ENCODE data around the gene MB21D2.
"Not testable (repeated sequence)": the region's sequence is repeated elsewhere in the genome, so short reads cannot be mapped to it uniquely, and the experiment has no call there.

MB21D2 gene

DNA sequence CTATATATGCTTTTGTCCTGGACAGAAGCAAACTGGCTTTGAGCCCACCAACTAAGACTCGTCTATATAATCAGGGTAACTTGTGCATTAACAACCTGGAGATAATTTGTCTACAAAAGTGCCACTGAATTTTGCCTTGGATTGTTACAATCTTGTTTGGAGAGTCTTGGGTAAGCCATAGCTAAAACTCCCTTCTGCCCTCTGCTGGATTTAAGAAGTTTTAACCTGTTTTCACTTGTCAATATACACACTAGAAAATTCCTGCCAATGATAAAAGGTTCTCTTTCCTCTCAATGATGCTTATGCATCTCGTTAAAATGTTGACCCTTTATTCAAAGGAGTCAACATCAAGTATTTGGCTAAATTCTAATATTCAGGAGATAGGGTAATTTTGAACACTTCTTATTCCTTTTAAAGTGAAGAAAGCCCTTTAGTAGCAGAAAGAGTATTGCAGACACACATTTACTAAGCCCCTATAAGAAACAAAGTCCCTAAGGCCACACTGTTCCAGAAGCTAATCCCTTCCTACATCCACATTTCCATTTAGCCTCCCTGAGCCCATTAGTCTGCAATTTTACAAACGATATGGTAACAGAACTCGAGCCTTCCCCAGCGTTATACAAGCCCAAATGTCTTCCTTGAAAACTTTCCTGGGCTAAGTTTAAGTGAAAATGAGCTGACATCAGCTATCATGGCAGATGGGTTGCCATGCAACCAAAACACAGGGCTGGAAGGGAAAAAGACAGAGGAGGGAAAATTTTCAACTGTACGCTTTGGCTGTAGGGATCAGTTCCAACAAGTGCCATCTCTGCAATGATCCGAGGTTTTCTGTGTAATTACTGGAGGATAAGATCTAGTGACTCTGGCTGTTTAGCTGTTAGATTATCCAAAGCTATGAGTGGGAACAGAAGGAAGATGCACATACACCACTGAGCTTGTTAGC, 114.4 kb downstream of the MB21D2 start:
- Histone ChIP-seq H3K9me3 (ENCODE audit: control insufficient read depth, low read length) (no peaks in the 10 kb centered on the region), H3K4me1 (ENCODE audit: control insufficient read depth, insufficient read depth, low read length) (no peaks in the 10 kb centered on the region), H3K4me3 (ENCODE audit: low read length) (no peak overlapping the region), H3K27me3 (ENCODE audit: control insufficient read depth, insufficient read depth, low read length) (no peaks in the 10 kb centered on the region), H3K9ac (ENCODE audit: low read length) (no peak overlapping the region), H3K36me3 (ENCODE audit: control insufficient read depth, insufficient read depth, low read length) (no peaks in the 10 kb centered on the region)

- Histone ChIP-seq H3K9me3 (ENCODE audit: control insufficient read depth, low read length) (no peaks in the 10 kb centered on the region), H3K27me3 (ENCODE audit: control insufficient read depth, insufficient read depth, low read length) (no peaks in the 10 kb centered on the region), H3K4me1 (ENCODE audit: control insufficient read depth, insufficient read depth, low read length) (no peaks in the 10 kb centered on the region), H3K36me3 (ENCODE audit: control insufficient read depth, insufficient read depth, low read length) (no peaks in the 10 kb centered on the region), H3K4me3 (ENCODE audit: low read length) (no peak overlapping the region), H3K9ac (ENCODE audit: low read length) (no peak overlapping the region)
Measured at GRCh38 chr3:192801985-192802384, 115.7 kb downstream of the MB21D2 start.

DNA sequence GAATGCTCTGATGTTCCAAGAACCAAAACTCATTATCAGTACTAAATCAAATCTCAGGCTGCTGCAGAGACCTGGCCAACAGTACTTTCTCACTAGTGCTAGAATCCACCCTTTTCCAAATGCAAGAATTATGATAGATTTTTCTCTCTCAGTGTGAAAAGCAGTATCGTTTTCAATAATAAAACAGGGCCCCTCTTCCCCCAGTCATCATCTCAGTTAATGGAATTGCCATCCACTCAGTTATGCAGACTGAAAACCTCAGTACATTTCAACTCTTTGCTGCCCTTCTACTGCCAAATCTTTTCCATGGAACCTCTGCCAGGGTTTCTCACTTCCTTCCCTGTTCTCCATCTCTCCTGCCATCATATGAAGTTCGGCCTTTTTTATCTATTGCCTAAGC, 117.9 kb downstream of the MB21D2 start:
- H3K9ac ChIP-seq (ENCODE audit: low read length) = no peak overlapping the region
- no peaks in the 10 kb centered on the region for H3K27me3 ChIP-seq (ENCODE audit: control insufficient read depth, insufficient read depth, low read length)
- no peaks in the 10 kb centered on the region for H3K4me1 ChIP-seq (ENCODE audit: control insufficient read depth, insufficient read depth, low read length)
- no peaks in the 10 kb centered on the region for H3K9me3 ChIP-seq (ENCODE audit: control insufficient read depth, low read length)
- no peaks in the 10 kb centered on the region for H3K36me3 ChIP-seq (ENCODE audit: control insufficient read depth, insufficient read depth, low read length)
- no peak overlapping the region for H3K4me3 ChIP-seq (ENCODE audit: low read length)

DNA sequence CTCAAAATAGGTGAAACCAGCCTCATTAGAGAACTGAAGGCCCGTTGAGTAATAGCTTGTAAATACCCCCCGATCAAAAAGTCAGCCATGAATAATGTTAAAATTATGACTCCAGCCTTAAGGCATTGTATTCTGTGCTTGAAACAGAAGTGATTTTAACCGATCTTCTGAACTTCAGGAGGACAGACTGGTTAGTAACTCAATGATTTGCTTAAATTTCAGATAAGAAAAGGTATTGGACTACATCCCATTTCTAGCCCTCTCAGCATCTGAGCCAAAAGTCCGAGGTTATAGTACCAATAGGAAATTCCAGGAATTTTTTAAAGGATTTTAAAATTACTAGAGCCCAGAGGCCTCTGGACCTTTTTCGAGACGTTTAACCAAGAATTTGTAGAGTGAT, 122.6 kb downstream of the MB21D2 start:
- H3K9me3 ChIP-seq (ENCODE audit: control insufficient read depth, low read length) = no peaks in the 10 kb centered on the region
- H3K36me3 ChIP-seq (ENCODE audit: control insufficient read depth, insufficient read depth, low read length) = no peaks in the 10 kb centered on the region
- no peaks in the 10 kb centered on the region for H3K27me3 ChIP-seq (ENCODE audit: control insufficient read depth, insufficient read depth, low read length)

DNA sequence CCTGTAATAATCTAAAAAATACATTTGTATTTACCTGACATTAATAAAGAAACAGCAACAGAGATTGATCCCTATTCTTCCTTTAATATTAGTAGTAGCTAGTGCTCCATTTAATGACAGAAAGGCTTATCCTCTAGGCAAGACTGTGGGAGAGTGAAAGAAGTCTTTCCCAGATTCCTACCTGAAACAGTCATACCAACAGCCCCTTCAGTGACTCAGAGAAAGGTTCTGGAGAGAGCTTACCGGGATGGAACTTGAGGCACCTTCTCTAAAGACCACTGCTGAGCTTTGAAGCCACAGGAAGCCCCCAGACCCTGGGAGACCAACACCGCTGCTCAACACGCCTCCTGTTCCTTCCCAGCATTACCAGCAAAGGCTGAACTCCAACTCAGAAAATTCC, 123.4 kb downstream of the MB21D2 start:
- Histone ChIP-seq H3K9me3 (ENCODE audit: control insufficient read depth, low read length) (no peaks in the 10 kb centered on the region), H3K9ac (ENCODE audit: low read length) (no peak overlapping the region), H3K4me1 (ENCODE audit: control insufficient read depth, insufficient read depth, low read length) (no peaks in the 10 kb centered on the region), H3K27me3 (ENCODE audit: control insufficient read depth, insufficient read depth, low read length) (no peaks in the 10 kb centered on the region), H3K4me3 (ENCODE audit: low read length) (no peak overlapping the region), H3K36me3 (ENCODE audit: control insufficient read depth, insufficient read depth, low read length) (no peaks in the 10 kb centered on the region)

More for the DNA sequence above, 122.6 kb downstream of the MB21D2 start:
- Histone ChIP-seq H3K9ac (ENCODE audit: low read length) (no peak overlapping the region), H3K4me3 (ENCODE audit: low read length) (no peak overlapping the region), H3K4me1 (ENCODE audit: control insufficient read depth, insufficient read depth, low read length) (no peaks in the 10 kb centered on the region)

DNA sequence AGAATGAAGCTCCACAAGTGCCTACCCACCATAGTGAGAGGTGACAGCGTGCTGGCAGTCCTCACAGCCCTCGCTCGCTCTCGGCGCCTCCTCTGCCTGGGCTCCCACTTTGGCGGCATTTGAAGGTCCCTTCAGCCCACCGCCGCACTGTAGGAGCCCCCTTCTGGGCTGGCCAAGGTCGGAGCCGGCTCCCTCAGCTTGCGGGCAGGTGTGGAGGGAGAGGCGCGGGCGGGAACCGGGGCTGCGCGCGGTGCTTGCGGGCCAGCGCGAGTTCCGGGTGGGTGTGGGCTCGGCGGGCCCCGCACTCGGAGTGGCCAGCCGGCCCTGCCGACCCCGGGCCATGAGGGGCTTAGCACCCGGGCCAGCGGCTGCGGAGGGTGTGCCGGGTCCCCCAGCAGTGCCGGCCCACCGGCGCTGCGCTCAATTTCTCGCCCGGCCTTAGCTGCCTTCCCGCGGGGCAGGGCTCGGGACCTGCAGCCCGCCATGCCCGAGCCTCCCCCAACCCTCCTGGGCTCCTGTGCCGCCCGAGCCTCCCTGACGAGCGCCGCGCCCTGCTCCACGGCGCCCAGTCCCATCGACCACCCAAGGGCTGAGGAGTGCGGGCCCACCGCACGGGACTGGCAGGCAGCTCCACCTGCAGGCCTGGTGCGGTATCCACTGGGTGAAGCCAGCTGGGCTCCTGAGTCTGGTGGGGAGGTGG, 128.7 kb downstream of the MB21D2 start:
- H3K9me3 ChIP-seq (ENCODE audit: control insufficient read depth, low read length); H3K27me3 ChIP-seq (ENCODE audit: control insufficient read depth, insufficient read depth, low read length); H3K9ac ChIP-seq (ENCODE audit: low read length); H3K4me3 ChIP-seq (ENCODE audit: low read length); H3K4me1 ChIP-seq (ENCODE audit: control insufficient read depth, insufficient read depth, low read length); H3K36me3 ChIP-seq (ENCODE audit: control insufficient read depth, insufficient read depth, low read length): not testable (repeated sequence)

- Histone ChIP-seq H3K36me3 (ENCODE audit: control insufficient read depth, insufficient read depth, low read length) (no peaks in the 10 kb centered on the region), H3K4me3 (ENCODE audit: low read length) (no peak overlapping the region), H3K4me1 (ENCODE audit: control insufficient read depth, insufficient read depth, low read length) (no peaks in the 10 kb centered on the region), H3K9ac (ENCODE audit: low read length) (no peak overlapping the region), H3K9me3 (ENCODE audit: control insufficient read depth, low read length) (no peaks in the 10 kb centered on the region), H3K27me3 (ENCODE audit: control insufficient read depth, insufficient read depth, low read length) (no peaks in the 10 kb centered on the region)
Measured at GRCh38 chr3:192778508-192778907, 139.1 kb downstream of the MB21D2 start.

GRCh38 chr3:192774341-192774740, 143.3 kb downstream of the MB21D2 start:
- H3K9me3 ChIP-seq (ENCODE audit: control insufficient read depth, low read length); H3K9ac ChIP-seq (ENCODE audit: low read length); H3K4me1 ChIP-seq (ENCODE audit: control insufficient read depth, insufficient read depth, low read length); H3K36me3 ChIP-seq (ENCODE audit: control insufficient read depth, insufficient read depth, low read length); H3K4me3 ChIP-seq (ENCODE audit: low read length); H3K27me3 ChIP-seq (ENCODE audit: control insufficient read depth, insufficient read depth, low read length): not testable (repeated sequence)

GRCh38 chr3:192772240-192772894, 145.3 kb downstream of the MB21D2 start:
- no peak overlapping the region for H3K9ac ChIP-seq (ENCODE audit: low read length)
- H3K4me3 ChIP-seq (ENCODE audit: low read length) = no peak overlapping the region
- no peaks in the 10 kb centered on the region for H3K27me3 ChIP-seq (ENCODE audit: control insufficient read depth, insufficient read depth, low read length)
- H3K4me1 ChIP-seq (ENCODE audit: control insufficient read depth, insufficient read depth, low read length) = no peaks in the 10 kb centered on the region
- no peaks in the 10 kb centered on the region for H3K36me3 ChIP-seq (ENCODE audit: control insufficient read depth, insufficient read depth, low read length)
- H3K9me3 ChIP-seq (ENCODE audit: control insufficient read depth, low read length) = no peaks in the 10 kb centered on the region

- Histone ChIP-seq H3K4me1 (ENCODE audit: control insufficient read depth, insufficient read depth, low read length) (no peaks in the 10 kb centered on the region), H3K36me3 (ENCODE audit: control insufficient read depth, insufficient read depth, low read length) (no peaks in the 10 kb centered on the region), H3K9ac (ENCODE audit: low read length) (no peak overlapping the region), H3K4me3 (ENCODE audit: low read length) (no peak overlapping the region), H3K9me3 (ENCODE audit: control insufficient read depth, low read length) (no peaks in the 10 kb centered on the region), H3K27me3 (ENCODE audit: control insufficient read depth, insufficient read depth, low read length) (no peaks in the 10 kb centered on the region)
Measured at GRCh38 chr3:192758654-192759053, 159.0 kb downstream of the MB21D2 start.

- Histone ChIP-seq H3K4me3 (ENCODE audit: low read length) (no peak overlapping the region), H3K9me3 (ENCODE audit: control insufficient read depth, low read length) (no peaks in the 10 kb centered on the region), H3K9ac (ENCODE audit: low read length) (no peak overlapping the region), H3K4me1 (ENCODE audit: control insufficient read depth, insufficient read depth, low read length) (no peaks in the 10 kb centered on the region), H3K36me3 (ENCODE audit: control insufficient read depth, insufficient read depth, low read length) (no peaks in the 10 kb centered on the region), H3K27me3 (ENCODE audit: control insufficient read depth, insufficient read depth, low read length) (no peaks in the 10 kb centered on the region)
Measured at GRCh38 chr3:192751148-192751547, 166.5 kb downstream of the MB21D2 start.

- Histone ChIP-seq H3K9me3 (ENCODE audit: control insufficient read depth, low read length) (no peaks in the 10 kb centered on the region), H3K9ac (ENCODE audit: low read length) (no peak overlapping the region), H3K27me3 (ENCODE audit: control insufficient read depth, insufficient read depth, low read length) (no peaks in the 10 kb centered on the region), H3K36me3 (ENCODE audit: control insufficient read depth, insufficient read depth, low read length) (no peaks in the 10 kb centered on the region), H3K4me3 (ENCODE audit: low read length) (no peak overlapping the region), H3K4me1 (ENCODE audit: control insufficient read depth, insufficient read depth, low read length) (no peaks in the 10 kb centered on the region)
Measured at GRCh38 chr3:192750201-192750600, 167.5 kb downstream of the MB21D2 start.

Measured in mucosa of stomach (tissue), 1 donor.